ENCODE results near the gene CDH11.

The CDH11 gene

GRCh38 chr16:64898159-64898558, 223.7 kb downstream of the CDH11 start:
- Histone ChIP-seq H3K4me1 (ENCODE audit: low read length) (no peaks in the 10 kb centered on the region), H4K20me1 (ENCODE audit: insufficient read depth, low read length) (no peaks in the 10 kb centered on the region), H3K9me3 (ENCODE audit: insufficient read depth, low read length) (no peaks in the 10 kb centered on the region), H2AFZ (ENCODE audit: low read depth, low read length) (no peak overlapping the region), H3K79me2 (ENCODE audit: low read length) (no peaks in the 10 kb centered on the region), H3K4me2 (ENCODE audit: low read length) (no peak overlapping the region), H3K27ac (ENCODE audit: low read length) (no peak overlapping the region), H3K9ac (ENCODE audit: low read length) (no peak overlapping the region), H3K36me3 (replicated peaks; ENCODE audit: low read depth, low read length) (no peaks in the 10 kb centered on the region), H3K27me3 (ENCODE audit: low read depth, low read length) (no peaks in the 10 kb centered on the region), H3K4me3 (ENCODE audit: low read length) (no peak overlapping the region)
- TF ChIP-seq CTCF (IDR thresholded peaks at IDR 0.05; ENCODE audit: low read depth, low read length) (no peak), EZH2phosphoT487 (IDR thresholded peaks at IDR 0.05; ENCODE audit: low read depth) (no peak)
